Tibial nerve (tissue), 4 donors: ENCODE data around the gene EDEM3. TPM values are rescaled to one million over a fixed set of nuclear protein-coding genes. Genes with fewer than 3 reads are reported as not detected.

Experiments
- DNase-seq, 2 donors: peaks; one replicate each; pipeline ENCODE4 v3.0.0-alpha.2; 2019; ENCODE audit warnings: low spot score in 2 of 2
- H3K27ac ChIP-seq, 4 donors: fragments of 200-600 bp; sonication (generic) in 3 of 4; one replicate each; pipeline ENCODE4 v1.5.1; 2017 to 2019; ENCODE audit warnings: mild to moderate bottlenecking in 1 of 4
- H3K27me3 ChIP-seq, 2 donors: fragments of 200-600 bp; sonication (generic) in 1 of 2; one replicate each; pipeline versions ENCODE4 v1.5.1 to v1.6.0; 2017 to 2019
- H3K36me3 ChIP-seq, 3 donors: fragments of 200-600 bp; sonication (generic); one replicate each; pipeline ENCODE4 v1.5.1; 2018 to 2019
- H3K4me1 ChIP-seq, 4 donors: fragments of 200-600 bp; sonication (generic) in 3 of 4; one replicate each; pipeline ENCODE4 v1.5.1; 2017 to 2019
- H3K4me3 ChIP-seq, 4 donors: fragments of 200-600 bp; sonication (generic) in 3 of 4; one replicate each; pipeline ENCODE4 v1.5.1; 2017 to 2019; ENCODE audit warnings: mild to moderate bottlenecking in 1 of 4, moderate library complexity in 1 of 4
- H3K9me3 ChIP-seq, 4 donors: fragments of 200-600 bp; sonication (generic) in 3 of 4; one replicate each; pipeline ENCODE4 v1.5.1; 2017 to 2019
- EP300 ChIP-seq, 2 donors: sonication (generic); formaldehyde crosslinking; IDR thresholded peaks; one replicate each; pipeline ENCODE4 v1.6.1; 2017; ENCODE audit warnings: antibody characterized with exemption in 2 of 2, mild to moderate bottlenecking in 1 of 2
- POLR2A ChIP-seq, 2 donors: fragments of 450-650 bp; IDR thresholded peaks; one replicate each; pipeline ENCODE4 v1.6.1; 2017; ENCODE audit warnings: antibody characterized with exemption in 2 of 2, mild to moderate bottlenecking in 2 of 2, moderate library complexity in 2 of 2
- WGBS, 2 donors: methylation state at CpG; one replicate each; pipeline ENCODE4 v1.1.5; 2018; 5-methylcytosine and 5-hydroxymethylcytosine counted together
- total RNA-seq, 4 donors: library from RNA; depleted of rRNA; stranded (reverse); fragments of >200 nt; gene quantifications; one replicate each; pipeline ENCODE4 v1.1.0, GENCODE V29; 2016
- TF ChIP-seq, protein P1 (sequence below), 5 experiments: fragments of 200-600 bp in 3 of 5; fragments of 450-650 bp in 2 of 5; sonication (generic) in 3 of 5; IDR thresholded peaks; one replicate each; pipeline ENCODE4 v1.5.1; 2016 to 2019; ENCODE audit warnings: antibody characterized with exemption in 5 of 5, mild to moderate bottlenecking in 3 of 5, moderate library complexity in 2 of 5

The EDEM3 gene
- total RNA-seq, 4 donors from 2014 or later, result 33.0 to 57.3 (median 39.0) TPM

DNA sequence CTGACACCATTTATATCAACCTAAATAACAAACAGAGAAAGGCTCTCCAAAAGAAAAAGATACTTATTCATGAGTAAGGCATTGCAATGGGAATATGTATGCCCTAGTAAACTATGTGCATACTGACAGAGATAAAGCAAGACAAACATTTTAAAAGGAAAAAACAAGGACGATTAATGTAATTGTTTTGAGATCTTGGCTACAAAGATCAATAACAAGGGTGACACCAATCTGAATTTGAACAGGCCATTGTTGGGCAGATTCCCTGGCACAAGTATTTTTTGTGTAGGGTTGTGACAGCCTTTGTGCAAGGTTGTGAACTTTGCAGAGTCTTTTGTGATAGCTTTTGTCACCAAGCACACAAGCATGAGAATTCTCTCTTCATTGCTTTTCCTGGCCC, 85.3 kb downstream of the EDEM3 start:
- Histone ChIP-seq H3K9me3 (no peaks in the 10 kb centered on the region), H3K27ac (no peak overlapping the region), H3K36me3 (no peaks in the 10 kb centered on the region), H3K4me1 (peaks cover 0 to 17% (median under 1%) of the 10 kb centered on the region in 4 donors), H3K27me3 (no peaks in the 10 kb centered on the region), H3K4me3 (no peak overlapping the region)
- TF ChIP-seq EP300 (IDR thresholded peaks at IDR 0.05), result no peak
- TF ChIP-seq, protein P1, sequence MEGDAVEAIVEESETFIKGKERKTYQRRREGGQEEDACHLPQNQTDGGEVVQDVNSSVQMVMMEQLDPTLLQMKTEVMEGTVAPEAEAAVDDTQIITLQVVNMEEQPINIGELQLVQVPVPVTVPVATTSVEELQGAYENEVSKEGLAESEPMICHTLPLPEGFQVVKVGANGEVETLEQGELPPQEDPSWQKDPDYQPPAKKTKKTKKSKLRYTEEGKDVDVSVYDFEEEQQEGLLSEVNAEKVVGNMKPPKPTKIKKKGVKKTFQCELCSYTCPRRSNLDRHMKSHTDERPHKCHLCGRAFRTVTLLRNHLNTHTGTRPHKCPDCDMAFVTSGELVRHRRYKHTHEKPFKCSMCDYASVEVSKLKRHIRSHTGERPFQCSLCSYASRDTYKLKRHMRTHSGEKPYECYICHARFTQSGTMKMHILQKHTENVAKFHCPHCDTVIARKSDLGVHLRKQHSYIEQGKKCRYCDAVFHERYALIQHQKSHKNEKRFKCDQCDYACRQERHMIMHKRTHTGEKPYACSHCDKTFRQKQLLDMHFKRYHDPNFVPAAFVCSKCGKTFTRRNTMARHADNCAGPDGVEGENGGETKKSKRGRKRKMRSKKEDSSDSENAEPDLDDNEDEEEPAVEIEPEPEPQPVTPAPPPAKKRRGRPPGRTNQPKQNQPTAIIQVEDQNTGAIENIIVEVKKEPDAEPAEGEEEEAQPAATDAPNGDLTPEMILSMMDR (IDR thresholded peaks at IDR 0.05), result no peak
- TF ChIP-seq POLR2A (IDR thresholded peaks at IDR 0.05), result no peak
- no peak for DNase-seq
- 29 to 33% methylated on average over 1 of the region's 1 CpG for WGBS, 2 donors

DNA sequence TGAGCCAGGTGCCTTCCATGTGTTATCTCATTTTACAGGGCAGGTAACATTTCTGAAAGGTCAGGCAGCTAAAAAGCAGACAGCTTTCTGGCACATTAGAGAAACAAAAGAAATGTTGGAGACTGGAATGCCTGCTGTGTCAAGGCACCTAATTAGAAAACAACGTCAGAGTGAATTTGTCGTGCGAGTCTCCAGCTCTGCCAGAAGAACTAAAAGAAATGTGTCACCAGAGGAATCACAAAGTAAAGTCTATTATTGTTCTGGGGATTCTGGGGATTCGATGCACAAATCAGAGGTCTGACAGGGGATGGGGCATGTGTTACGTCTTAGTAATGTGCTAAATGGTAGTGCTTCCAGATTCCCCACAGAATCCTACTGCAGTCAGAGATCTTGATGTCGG, 89.3 kb downstream of the EDEM3 start:
- no peak for TF ChIP-seq EP300 (IDR thresholded peaks at IDR 0.05)
- Histone ChIP-seq H3K27ac (no peak overlapping the region), H3K4me3 (no peak overlapping the region), H3K36me3 (no peaks in the 10 kb centered on the region), H3K9me3 (no peaks in the 10 kb centered on the region), H3K4me1 (peaks cover 0 to 24% (median 4%) of the 10 kb centered on the region in 4 donors), H3K27me3 (no peaks in the 10 kb centered on the region)
- 82 to 85% methylated on average over 6 of the region's 6 CpGs for WGBS, 2 donors
- no peak for DNase-seq

DNA sequence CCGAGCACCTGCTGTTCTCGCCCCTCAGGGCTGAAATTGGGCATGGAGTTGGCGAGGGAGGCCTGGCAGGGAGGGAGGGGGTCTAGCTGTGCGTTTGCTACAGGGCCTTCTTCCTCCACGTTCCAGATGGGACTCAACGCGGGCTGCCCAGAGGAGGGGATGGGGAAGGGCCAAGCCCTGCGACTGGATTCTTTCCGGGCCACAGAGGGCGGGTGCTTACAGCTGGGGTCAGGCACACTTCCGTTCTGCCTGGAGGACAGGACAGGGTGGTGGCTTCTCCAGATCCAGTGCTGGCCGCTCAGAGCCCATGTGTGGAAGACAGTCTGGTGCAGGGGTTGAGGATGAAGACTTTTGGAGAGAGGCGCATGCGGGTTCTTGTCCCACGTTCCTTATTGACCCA, 90.0 kb downstream of the EDEM3 start:
- 60 to 81% methylated on average over 15 of the region's 15 CpGs for WGBS, 2 donors
- TF ChIP-seq EP300 (IDR thresholded peaks at IDR 0.05) (no peak), POLR2A (IDR thresholded peaks at IDR 0.05) (no peak)
- TF ChIP-seq, protein P1 (IDR thresholded peaks at IDR 0.05), result no peak
- H3K27ac ChIP-seq, result peak overlapping the region in 1 of 4 donors; percentile 76
- DNase-seq, result no peak
- peak overlapping the region in 1 of 4 donors; percentile 44 for H3K4me3 ChIP-seq
- H3K36me3 ChIP-seq, result no peaks in the 10 kb centered on the region
- no peaks in the 10 kb centered on the region for H3K9me3 ChIP-seq
- H3K4me1 ChIP-seq, result peaks cover 0 to 27% (median 4%) of the 10 kb centered on the region in 4 donors
- H3K27me3 ChIP-seq, result no peaks in the 10 kb centered on the region

DNA sequence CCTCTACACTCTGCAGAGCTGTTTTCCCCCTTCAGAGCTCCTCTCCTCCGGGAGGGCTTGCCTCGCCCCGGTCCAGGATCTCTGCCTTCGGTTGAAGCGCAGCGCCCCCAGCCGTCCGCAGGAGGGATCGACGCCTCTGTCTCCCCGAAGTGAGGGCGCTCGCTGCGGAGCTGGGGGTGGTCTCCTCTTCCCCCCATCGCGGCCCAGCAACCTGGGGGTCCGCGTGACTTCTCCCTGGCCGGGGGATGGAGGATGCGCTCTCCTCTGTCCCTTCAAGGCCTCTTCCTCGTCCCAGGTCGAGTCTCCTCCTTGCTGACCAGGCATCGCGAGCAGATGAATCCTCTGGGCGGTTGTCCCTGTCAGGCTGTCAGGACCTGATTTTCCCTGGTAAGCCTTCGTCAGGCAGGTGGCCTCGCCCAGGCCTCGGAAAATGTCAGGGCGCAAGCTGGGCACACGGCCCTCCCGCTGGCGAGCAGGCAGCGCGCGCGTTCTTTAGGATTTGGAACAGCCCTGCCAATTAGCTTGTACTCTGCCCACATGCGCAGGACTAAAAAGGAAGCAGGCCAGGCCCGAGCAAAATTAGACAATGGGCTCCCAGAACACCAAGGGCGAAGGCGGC, 90.5 kb downstream of the EDEM3 start:
- WGBS, 2 donors, result 15 to 20% methylated on average over 38 to 40 of the region's 40 CpGs
- no peaks in the 10 kb centered on the region for H3K9me3 ChIP-seq
- DNase-seq, result peak; percentile 75 to 77
- peak overlapping the region; percentile 7 to 44 (median 22) for H3K4me3 ChIP-seq
- no peaks in the 10 kb centered on the region for H3K36me3 ChIP-seq
- TF ChIP-seq POLR2A (IDR thresholded peaks at IDR 0.05), result no peak
- TF ChIP-seq, protein P1 (IDR thresholded peaks at IDR 0.05), result peak; percentile 81 to 96 (median 95)
- peak in 1 of 2 donors; percentile 64 for TF ChIP-seq EP300 (IDR thresholded peaks at IDR 0.05)
- H3K4me1 ChIP-seq, result peaks cover 0 to 25% (median 4%) of the 10 kb centered on the region in 4 donors
- H3K27ac ChIP-seq, result peak overlapping the region in 2 of 4 donors; percentile 66 to 76
- H3K27me3 ChIP-seq, result no peaks in the 10 kb centered on the region

DNA sequence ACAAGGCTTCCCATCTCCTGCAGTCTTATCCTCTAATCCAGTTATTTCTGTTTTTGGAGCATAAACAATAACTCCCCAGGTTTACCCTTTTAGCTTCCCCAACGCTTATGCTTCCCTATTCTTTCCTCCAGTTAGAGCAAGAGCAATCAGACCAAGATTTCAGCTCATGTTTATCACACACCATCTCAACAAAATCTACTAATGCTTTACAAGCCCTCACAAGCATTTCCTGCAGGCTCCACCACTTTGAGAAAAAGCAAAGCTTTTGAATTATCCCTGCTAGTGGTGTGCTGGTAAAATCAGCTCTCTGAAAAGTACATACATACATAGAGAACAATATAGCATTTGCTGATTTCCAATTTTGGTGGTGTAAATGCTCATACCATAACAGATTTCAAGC, 92.9 kb downstream of the EDEM3 start:
- H3K27ac ChIP-seq, result peak overlapping the region in 1 of 4 donors; percentile 50
- DNase-seq, result no peak
- 0 to 95% methylated on average over 1 of the region's 1 CpG for WGBS, 2 donors
- H3K36me3 ChIP-seq, result no peaks in the 10 kb centered on the region
- H3K4me1 ChIP-seq, result peaks cover 0 to 25% (median 4%) of the 10 kb centered on the region in 4 donors
- no peaks in the 10 kb centered on the region for H3K9me3 ChIP-seq
- H3K27me3 ChIP-seq, result no peaks in the 10 kb centered on the region
- no peak overlapping the region for H3K4me3 ChIP-seq
- TF ChIP-seq EP300 (IDR thresholded peaks at IDR 0.05) (no peak), POLR2A (IDR thresholded peaks at IDR 0.05) (no peak)
- TF ChIP-seq, protein P1 (IDR thresholded peaks at IDR 0.05), result no peak
